GM10248 (cell line): ENCODE results near the gene MTX3.

ENCODE experiments used
- CTCF ChIA-PET: fragments of 300-600 bp; sonication (Branson Sonifier 250); formaldehyde crosslinking; extraction: SDS; loops from one replicate; lab custom pipeline; 2021; ENCODE audit warnings: antibody characterized with exemption; lab: Yijun Ruan, JAX
- POLR2A ChIA-PET: fragments of 350-650 bp; sonication (Branson Sonifier 250); formaldehyde crosslinking; extraction: SDS; loops from one replicate; lab custom pipeline; 2020; ENCODE audit warnings: antibody characterized with exemption; lab: Yijun Ruan, JAX
- DNase-seq: peaks from one replicate; pipeline ENCODE4 v3.0.0; 2012; ENCODE audit errors: extremely low spot score
- TF ChIP-seq, protein P1 (sequence below): IDR thresholded peaks from 2 replicates; pipeline ENCODE4 v1.5.1; 2012; ENCODE audit warnings: mild to moderate bottlenecking, low read depth; ENCODE audit errors: extremely low read depth, missing control alignments, control extremely low read depth

The MTX3 gene

DNA sequence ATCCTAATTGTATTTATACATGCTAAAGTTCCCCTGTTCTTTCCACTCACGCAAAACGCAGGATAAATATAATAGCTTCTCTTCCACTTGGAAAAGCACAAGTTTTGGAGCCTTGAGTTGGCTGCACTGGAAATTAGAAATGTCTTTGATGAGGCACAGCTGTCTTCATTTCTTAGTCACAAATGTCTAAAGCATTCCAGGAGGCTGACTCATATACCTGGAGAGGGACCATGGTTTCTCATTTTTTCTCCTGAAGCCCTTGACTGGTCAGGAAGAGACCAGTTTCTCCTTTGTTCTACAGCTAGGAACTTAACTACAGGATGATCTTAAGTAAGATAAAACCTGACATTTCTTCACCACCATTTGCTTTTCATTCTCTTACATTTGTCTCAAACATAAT is 16.2 kb downstream of the MTX3 start:
- ChIA-PET POLR2A (no interaction called here), CTCF (interaction anchor here (1.2 to 3.5 kb wide), 5 partner anchors 9 to 109 kb away, joined by 3 to 10 read pairs (median 6); no protein-coding TSS in a partner anchor)
- no peak for DNase-seq
- TF ChIP-seq, protein P1, sequence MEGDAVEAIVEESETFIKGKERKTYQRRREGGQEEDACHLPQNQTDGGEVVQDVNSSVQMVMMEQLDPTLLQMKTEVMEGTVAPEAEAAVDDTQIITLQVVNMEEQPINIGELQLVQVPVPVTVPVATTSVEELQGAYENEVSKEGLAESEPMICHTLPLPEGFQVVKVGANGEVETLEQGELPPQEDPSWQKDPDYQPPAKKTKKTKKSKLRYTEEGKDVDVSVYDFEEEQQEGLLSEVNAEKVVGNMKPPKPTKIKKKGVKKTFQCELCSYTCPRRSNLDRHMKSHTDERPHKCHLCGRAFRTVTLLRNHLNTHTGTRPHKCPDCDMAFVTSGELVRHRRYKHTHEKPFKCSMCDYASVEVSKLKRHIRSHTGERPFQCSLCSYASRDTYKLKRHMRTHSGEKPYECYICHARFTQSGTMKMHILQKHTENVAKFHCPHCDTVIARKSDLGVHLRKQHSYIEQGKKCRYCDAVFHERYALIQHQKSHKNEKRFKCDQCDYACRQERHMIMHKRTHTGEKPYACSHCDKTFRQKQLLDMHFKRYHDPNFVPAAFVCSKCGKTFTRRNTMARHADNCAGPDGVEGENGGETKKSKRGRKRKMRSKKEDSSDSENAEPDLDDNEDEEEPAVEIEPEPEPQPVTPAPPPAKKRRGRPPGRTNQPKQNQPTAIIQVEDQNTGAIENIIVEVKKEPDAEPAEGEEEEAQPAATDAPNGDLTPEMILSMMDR: no peak

DNA sequence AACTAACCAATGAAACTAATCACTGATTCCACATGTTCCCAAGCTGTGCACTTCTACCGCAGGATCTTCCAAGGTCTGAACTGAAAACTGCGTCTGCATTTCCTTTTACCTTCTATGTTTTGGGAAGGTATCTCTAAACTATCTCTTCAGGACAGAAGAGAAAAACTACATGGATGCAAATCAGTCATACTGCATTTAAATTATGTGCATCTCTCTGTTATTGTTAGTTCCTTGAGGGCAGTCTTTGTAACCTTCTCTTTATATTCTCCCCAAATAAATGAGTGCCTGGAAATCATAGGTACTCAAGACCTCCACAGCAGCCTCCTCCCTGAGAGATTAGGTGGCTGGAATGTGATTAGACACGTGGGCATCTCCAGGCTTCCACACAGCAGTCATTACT is 17.1 kb downstream of the MTX3 start:
- ChIA-PET POLR2A (no interaction called here), CTCF (interaction anchor here (1.1 to 3.5 kb wide), 4 partner anchors 8 to 110 kb away, joined by 3 to 10 read pairs (median 6); no protein-coding TSS in a partner anchor)
- TF ChIP-seq, protein P1: no peak
- DNase-seq: no peak

DNA sequence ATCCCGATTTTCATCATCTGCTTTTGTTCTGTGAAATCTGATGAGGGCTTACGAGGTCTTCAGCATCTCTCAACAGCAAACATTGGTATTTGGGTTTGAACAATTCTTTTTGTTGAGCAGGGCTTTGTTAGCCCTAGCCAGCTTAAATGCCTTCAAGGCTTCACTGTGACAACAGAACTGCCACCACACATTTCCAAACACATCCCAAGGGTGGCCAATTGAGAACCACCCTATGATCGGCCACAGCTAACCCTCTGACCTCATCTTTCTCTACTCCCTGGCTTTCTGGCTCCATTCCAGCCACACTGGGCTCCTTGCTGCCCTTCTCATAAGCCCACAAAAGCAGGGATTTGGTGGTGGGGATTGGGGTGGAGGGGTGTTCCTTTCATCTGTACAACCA is 17.6 kb downstream of the MTX3 start:
- no peak for DNase-seq
- ChIA-PET CTCF (interaction anchor here (1.1 to 3.5 kb wide), 2 partner anchors 13 to 14 kb away, joined by 3 to 10 read pairs; no protein-coding TSS in a partner anchor), POLR2A (no interaction called here)
- TF ChIP-seq, protein P1: no peak

DNA sequence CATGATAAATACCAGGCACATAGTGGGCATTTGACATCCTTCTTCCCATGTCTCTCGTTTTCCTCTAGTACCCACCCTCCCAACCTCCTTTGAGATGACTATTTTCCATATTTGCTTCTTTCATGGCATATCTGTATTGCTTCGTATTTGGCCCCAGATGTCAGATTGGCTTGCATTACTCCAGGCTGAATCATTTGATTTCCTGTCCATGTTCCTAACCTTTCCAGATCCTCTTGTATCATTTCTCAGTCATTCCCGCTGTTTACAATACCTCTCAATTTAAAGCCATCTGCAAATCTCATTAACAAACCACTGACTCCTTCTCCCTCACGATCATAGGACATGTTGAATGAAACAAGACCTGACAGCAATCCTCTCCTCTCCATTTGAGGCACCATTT is 19.9 kb downstream of the MTX3 start:
- no peak for DNase-seq
- ChIA-PET CTCF (interaction anchor here (1.0 to 2.5 kb wide), 2 partner anchors 9 kb away, joined by 3 to 6 read pairs; no protein-coding TSS in a partner anchor), POLR2A (no interaction called here)
- TF ChIP-seq, protein P1: no peak

DNA sequence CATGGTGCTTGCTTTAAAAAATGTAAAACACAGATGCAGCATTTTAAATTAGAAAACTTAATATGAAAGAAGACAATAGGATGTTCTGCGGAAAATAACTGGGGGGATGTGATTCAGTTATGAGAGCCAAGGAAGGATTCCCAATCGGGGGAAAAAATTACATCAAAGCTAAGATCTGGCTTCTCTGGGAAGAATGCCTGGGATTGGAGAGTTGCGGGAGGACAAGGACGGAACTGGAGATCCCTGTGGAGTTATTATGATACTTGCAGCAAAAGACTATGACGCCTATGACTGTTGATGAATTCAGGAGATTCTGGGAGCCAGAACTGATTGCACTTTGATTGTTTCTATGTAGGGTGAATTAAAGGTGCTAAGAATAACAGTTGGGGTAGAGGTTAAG is 24.6 kb downstream of the MTX3 start:
- TF ChIP-seq, protein P1: no peak
- CTCF ChIA-PET: interaction anchor here (1.2 to 1.9 kb wide), 3 partner anchors 9 to 55 kb away, joined by 3 to 7 read pairs (median 4); no protein-coding TSS in a partner anchor
- POLR2A ChIA-PET: no interaction called here
- no peak for DNase-seq

DNA sequence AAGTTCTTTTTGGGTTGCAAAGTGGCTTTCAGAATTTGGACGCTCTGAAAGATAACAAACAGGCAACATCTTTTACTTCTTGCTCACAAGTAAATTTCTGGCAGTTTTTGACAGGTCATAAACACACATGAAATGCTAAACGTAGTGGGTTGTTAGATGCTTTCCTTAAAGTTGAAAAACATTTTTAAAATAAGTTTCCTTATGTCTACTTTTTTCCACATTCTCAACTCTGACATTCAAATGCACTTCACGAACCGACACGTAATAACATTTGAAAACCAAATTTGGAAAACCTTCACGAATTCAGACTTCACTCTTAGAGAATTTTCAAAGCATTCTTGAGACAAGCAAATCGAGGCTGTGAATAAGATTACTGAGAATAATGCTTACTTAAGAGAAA is 26.9 kb downstream of the MTX3 start:
- POLR2A ChIA-PET: no interaction called here
- CTCF ChIA-PET: no interaction called here
- DNase-seq: no peak
- TF ChIP-seq, protein P1: no peak
